ENCODE data around the gene MDM2.

GRCh38 chr12:68882251-68882964, 74.4 kb downstream of the MDM2 start:
- TF ChIP-seq EP300 (IDR thresholded peaks at IDR 0.05; ENCODE audit: borderline replicate concordance), result no peak
- no peak for TF ChIP-seq REST (IDR thresholded peaks at IDR 0.05; ENCODE audit: low read depth)
- no peak for TF ChIP-seq TAF1 (IDR thresholded peaks at IDR 0.05; ENCODE audit: low read depth)
- TF ChIP-seq CEBPB (IDR thresholded peaks at IDR 0.05), result no peak
- TF ChIP-seq YY1 (IDR thresholded peaks at IDR 0.05; ENCODE audit: low read depth), result no peak
- TF ChIP-seq RAD21 (IDR thresholded peaks at IDR 0.05; ENCODE audit: low read depth), result no peak
- TF ChIP-seq EGR1 (IDR thresholded peaks at IDR 0.05), result no peak
- TF ChIP-seq TEAD4 (IDR thresholded peaks at IDR 0.05), result no peak
- TF ChIP-seq CREB1 (IDR thresholded peaks at IDR 0.05; ENCODE audit: low read depth), result no peak
- TF ChIP-seq MAX (IDR thresholded peaks at IDR 0.05), result no peak
- no peak for TF ChIP-seq FOXM1 (IDR thresholded peaks at IDR 0.05; ENCODE audit: borderline replicate concordance, low read depth)
- TF ChIP-seq NFIC (IDR thresholded peaks at IDR 0.05), result no peak
- no peak for TF ChIP-seq USF1 (IDR thresholded peaks at IDR 0.05)
